ENCODE results near the gene ZFP82.

Gene ZFP82

DNA sequence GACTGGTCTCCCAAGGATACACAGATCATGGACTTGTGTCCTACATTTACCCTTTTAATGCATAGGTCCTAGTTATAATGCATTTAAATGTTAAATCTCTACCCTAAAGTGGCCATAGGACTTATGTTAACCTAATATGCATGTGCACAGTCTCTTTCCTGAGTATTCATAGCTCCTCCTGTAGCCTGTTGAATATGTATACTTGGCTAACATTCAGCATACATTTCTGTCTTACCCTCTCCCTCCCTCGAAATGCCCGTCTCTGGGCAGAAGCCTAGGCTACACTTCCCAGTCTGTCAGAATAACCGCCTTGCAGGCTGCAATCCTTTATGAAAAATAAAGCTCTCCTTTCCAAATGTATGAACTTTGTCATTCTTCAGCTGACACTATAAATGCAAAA, 13.9 kb downstream of the ZFP82 start:
- Histone ChIP-seq H3K4me1 (ENCODE audit: control insufficient read depth, insufficient read depth, low read length) (no peaks in the 10 kb centered on the region), H3K27ac (ENCODE audit: low read depth, low read length) (no peak overlapping the region), H3K9ac (ENCODE audit: low read length) (no peak overlapping the region), H3K27me3 (ENCODE audit: control insufficient read depth, insufficient read depth, low read length) (no peaks in the 10 kb centered on the region), H3K36me3 (ENCODE audit: control insufficient read depth, insufficient read depth, low read length) (peaks cover 37% of the 10 kb centered on the region), H3K4me3 (ENCODE audit: low read length) (no peak overlapping the region)

DNA sequence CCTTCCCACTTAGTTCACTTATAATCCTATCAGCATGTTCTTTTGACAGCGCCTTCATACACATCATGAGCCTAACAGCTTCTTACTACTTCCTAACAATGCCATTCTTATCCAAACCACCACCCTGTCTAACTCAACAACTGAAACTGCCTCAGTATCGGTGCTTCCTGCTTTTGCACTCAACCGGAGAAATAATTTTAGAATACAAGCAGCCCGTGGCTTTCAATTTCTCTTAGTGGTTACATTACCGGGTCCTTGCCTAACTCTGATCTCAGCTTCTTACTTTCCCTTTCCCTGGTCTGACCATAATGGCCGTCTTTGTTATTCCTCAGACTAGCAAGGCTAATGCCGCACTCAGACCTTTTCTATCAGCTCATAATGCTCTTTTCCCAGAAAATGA, 17.0 kb downstream of the ZFP82 start:
- Histone ChIP-seq H3K4me3 (ENCODE audit: low read length) (no peak overlapping the region), H3K4me1 (ENCODE audit: control insufficient read depth, insufficient read depth, low read length) (no peaks in the 10 kb centered on the region), H3K36me3 (ENCODE audit: control insufficient read depth, insufficient read depth, low read length) (peaks cover 25% of the 10 kb centered on the region), H3K27me3 (ENCODE audit: control insufficient read depth, insufficient read depth, low read length) (no peaks in the 10 kb centered on the region), H3K9ac (ENCODE audit: low read length) (no peak overlapping the region), H3K27ac (ENCODE audit: low read depth, low read length) (no peak overlapping the region)

DNA sequence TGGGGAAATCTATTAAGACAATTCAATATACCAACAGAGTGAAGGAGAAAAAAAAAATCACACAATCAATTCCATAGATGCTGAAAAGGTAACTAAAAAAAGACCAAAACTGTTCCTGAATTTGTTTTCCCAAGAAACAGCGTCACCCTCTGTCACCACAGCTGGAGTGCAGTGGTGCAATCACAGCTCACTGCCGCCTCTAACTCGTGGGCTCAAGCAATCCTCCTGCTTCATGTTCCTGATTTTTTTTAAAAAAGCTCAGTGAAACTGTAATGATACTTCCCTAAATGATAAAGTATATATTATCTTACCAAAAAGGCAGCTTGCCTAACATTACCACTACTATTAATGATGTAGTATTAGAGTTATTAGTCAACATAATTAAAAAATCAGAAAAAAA, 19.9 kb downstream of the ZFP82 start:
- Histone ChIP-seq H3K4me3 (ENCODE audit: low read length) (no peak overlapping the region), H3K27ac (ENCODE audit: low read depth, low read length) (no peak overlapping the region), H3K27me3 (ENCODE audit: control insufficient read depth, insufficient read depth, low read length) (no peaks in the 10 kb centered on the region), H3K36me3 (ENCODE audit: control insufficient read depth, insufficient read depth, low read length) (peaks cover 31% of the 10 kb centered on the region), H3K4me1 (ENCODE audit: control insufficient read depth, insufficient read depth, low read length) (no peaks in the 10 kb centered on the region), H3K9ac (ENCODE audit: low read length) (no peak overlapping the region)

DNA sequence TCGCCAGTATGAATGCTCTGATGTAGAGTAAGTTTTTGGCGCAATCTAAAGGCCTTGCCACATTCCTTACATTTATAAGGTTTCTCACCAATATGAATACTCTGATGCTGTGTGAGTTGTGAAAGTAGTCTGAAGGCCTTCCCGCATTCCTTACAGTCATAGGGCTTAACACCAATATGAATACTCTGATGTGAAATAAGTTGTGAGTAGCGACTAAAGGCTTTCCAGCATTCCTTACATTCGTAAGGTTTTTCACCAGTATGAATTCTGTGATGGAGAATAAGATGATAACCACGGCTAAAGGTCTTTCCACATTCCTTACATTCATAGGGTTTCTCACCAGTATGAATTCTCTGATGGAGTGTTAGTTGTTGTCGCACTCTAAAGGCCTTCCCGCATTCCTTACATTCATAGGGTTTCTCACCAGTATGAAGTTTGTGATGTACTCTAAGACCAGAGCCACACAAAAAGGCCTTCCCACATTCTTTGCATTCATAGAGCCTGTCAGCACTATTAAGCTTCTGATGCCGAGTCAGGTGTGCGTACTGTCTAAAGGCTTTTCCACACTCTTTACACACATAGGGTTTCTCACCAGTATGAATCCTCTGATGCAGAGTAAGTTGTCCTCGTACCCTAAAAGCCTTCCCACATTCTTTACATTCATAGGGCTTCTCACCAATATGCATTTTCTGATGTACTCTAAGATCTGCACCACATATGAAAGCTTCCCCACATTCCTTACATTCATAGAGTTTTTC, 25.3 kb downstream of the ZFP82 start:
- Histone ChIP-seq H3K4me3 (ENCODE audit: low read length) (no peak overlapping the region), H3K9ac (ENCODE audit: low read length) (no peak overlapping the region), H3K36me3 (ENCODE audit: control insufficient read depth, insufficient read depth, low read length) (peaks cover 30% of the 10 kb centered on the region), H3K4me1 (ENCODE audit: control insufficient read depth, insufficient read depth, low read length) (no peaks in the 10 kb centered on the region), H3K27me3 (ENCODE audit: control insufficient read depth, insufficient read depth, low read length) (no peaks in the 10 kb centered on the region), H3K27ac (ENCODE audit: low read depth, low read length) (no peak overlapping the region)

DNA sequence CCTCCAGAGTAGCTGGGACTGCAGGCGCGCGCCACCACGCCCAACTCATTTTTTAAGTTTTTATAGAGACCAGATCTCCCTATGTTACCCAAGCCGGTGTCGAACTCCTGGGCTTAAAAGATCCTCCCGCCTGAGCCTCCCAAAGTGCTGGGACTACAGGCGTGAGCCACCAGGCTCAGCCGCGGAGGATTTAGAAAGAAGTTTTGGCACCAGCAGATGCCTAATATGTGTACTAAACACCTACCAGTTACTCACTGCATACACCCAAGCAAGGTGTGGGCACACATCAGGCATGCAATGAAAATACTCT, 39.0 kb downstream of the ZFP82 start:
- Histone ChIP-seq H3K9ac (ENCODE audit: low read length) (peak overlapping the region; percentile 49), H3K36me3 (ENCODE audit: control insufficient read depth, insufficient read depth, low read length) (no peaks in the 10 kb centered on the region), H3K27me3 (ENCODE audit: control insufficient read depth, insufficient read depth, low read length) (no peaks in the 10 kb centered on the region), H3K27ac (ENCODE audit: low read depth, low read length) (peak overlapping the region; percentile 83), H3K4me1 (ENCODE audit: control insufficient read depth, insufficient read depth, low read length) (peaks cover 5% of the 10 kb centered on the region), H3K4me3 (ENCODE audit: low read length) (peak overlapping the region; percentile 88)

DNA sequence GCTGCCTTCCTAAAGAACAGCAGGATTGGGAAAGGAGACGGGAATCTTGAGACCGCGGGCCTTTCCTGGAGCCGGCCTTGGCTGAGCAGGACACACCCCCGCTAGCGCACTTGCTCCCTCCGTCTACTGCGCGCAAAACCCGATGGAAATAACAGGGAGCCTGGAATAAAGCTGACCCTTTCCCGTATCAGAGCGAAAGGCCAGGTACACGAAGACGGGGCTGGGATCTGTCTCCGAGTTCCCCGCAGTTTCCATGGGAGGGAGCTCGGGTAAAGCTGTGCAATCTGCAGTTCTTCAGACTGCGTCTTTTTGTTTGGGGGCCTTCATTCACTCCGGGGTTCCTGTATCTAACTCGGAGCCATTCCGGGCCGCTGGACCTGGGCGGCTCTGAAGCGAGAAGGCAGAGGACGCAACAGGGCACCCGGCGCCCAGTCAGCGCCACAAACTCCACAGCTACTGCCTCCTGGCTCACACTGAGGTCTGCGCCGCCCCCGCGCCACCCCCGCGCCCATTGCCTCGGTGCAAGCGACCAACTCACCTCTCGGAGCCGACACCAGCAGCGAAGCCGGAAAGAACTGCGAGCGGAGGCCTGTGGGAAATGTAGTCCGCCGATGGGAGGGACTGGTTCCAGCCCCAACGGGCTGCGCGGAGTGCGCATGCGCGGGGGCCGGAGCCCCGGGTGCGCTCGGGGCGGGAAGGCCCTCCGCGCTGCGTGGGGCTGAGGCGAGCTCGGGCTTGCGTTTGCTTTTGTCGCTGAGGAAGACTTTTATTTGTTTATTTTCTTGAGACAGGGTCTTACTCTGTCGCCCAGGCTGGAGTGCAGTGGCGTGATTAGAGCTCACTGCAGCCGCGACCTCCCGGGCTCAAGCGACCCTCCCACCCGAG, 39.6 kb downstream of the ZFP82 start, which contains the start of gene ZFP14:
ZFP14 (minus strand) TSS at position 577 of the 885 bp plus-strand sequence. CDS start 11,309 bp downstream, outside the sequence.
- H3K4me3 ChIP-seq (ENCODE audit: low read length): peak within 1 kb of the TSS; percentile 88
- H3K27me3 ChIP-seq (ENCODE audit: control insufficient read depth, insufficient read depth, low read length): no peaks in the 10 kb centered on the region
- H3K4me1 ChIP-seq (ENCODE audit: control insufficient read depth, insufficient read depth, low read length): peaks cover 5% of the 10 kb centered on the region
- H3K9ac ChIP-seq (ENCODE audit: low read length): peak within 1 kb of the TSS; percentile 58
- H3K36me3 ChIP-seq (ENCODE audit: control insufficient read depth, insufficient read depth, low read length): no peaks in the 10 kb centered on the region
- peak within 1 kb of the TSS; percentile 83 for H3K27ac ChIP-seq (ENCODE audit: low read depth, low read length)

DNA sequence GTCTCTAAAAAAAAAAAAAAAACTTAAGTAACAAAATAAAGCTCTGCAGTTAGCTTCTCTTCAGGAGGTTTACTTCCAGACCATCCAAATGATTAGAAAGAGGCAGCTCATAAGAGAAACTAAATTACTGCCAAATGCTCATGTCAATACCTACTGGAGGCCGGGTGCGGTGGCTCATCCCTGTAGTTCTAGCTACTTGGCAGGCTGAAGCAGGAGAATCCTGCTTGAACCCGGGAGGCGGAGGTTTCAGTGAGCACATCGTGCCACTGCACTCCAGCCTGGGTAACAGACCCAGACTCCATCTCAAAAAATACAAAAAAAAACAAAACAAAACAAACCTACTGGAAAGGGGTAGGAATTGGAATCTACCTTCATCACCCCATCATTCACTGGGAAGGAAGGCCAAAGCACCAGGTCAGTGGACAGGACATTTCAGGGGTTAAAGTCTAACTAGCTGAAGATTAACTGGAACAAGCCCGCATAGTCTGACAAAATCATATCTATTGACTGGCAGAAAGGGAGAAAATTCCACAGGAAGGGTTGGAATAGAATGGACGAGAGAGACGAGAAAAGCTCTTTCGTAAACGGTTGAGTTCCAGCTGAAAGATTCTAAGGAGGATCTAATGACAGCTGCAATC, 40.8 kb downstream of the ZFP82 start:
- Histone ChIP-seq H3K36me3 (ENCODE audit: control insufficient read depth, insufficient read depth, low read length) (no peaks in the 10 kb centered on the region), H3K4me1 (ENCODE audit: control insufficient read depth, insufficient read depth, low read length) (peaks cover 5% of the 10 kb centered on the region), H3K4me3 (ENCODE audit: low read length) (peak overlapping the region; percentile 88), H3K27ac (ENCODE audit: low read depth, low read length) (no peak overlapping the region), H3K9ac (ENCODE audit: low read length) (no peak overlapping the region), H3K27me3 (ENCODE audit: control insufficient read depth, insufficient read depth, low read length) (no peaks in the 10 kb centered on the region)

DNA sequence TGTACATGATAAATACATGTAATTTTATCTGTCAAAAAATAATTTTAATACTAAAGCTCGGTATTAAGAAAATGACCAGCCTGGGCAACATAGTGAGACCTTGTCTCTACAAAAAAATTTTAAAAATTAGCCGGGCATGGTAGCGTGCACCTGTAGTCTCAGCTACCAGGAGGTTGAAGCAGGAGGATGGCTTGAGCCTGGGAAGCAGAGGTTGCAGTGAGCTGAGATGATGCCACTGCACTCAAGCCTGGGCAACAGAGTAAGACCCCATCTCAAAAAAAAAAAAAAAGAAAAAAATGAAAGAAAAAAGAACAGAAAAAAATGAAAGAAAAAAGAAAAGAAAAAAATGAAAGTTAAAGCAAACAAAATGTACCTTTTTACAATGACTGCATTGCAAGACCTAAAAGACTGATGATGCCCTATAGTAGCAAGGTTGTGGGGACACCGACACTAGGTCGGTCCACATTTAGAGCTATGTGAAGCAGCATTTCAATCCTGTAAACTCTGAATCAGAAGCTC, 44.7 kb downstream of the ZFP82 start:
- Histone ChIP-seq H3K27me3 (ENCODE audit: control insufficient read depth, insufficient read depth, low read length) (no peaks in the 10 kb centered on the region), H3K4me3 (ENCODE audit: low read length) (no peak overlapping the region), H3K36me3 (ENCODE audit: control insufficient read depth, insufficient read depth, low read length) (no peaks in the 10 kb centered on the region), H3K4me1 (ENCODE audit: control insufficient read depth, insufficient read depth, low read length) (peaks cover 5% of the 10 kb centered on the region), H3K27ac (ENCODE audit: low read depth, low read length) (no peak overlapping the region), H3K9ac (ENCODE audit: low read length) (no peak overlapping the region)

DNA sequence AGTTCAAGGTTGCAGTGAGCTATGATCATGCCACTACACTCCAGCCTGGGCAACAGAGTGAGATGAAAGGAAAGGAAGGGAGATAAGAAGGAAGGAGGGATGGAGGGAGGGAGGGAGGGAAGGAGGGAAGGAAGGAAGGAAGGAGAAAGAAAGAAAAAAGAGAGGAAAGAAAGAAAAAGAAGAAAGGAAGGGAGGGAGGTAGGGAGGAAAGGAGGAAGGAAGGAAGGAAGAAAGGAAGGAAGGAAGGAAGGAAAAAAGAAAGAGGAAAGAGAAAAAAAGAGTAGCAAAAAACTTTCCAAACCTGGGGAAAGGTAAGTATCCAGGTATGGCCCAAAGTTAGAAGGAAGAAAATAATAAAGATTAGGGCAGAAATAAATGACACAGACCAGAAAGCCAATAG, 46.6 kb downstream of the ZFP82 start:
- no peak overlapping the region for H3K27ac ChIP-seq (ENCODE audit: low read depth, low read length)
- H3K4me3 ChIP-seq (ENCODE audit: low read length): no peak overlapping the region
- no peaks in the 10 kb centered on the region for H3K27me3 ChIP-seq (ENCODE audit: control insufficient read depth, insufficient read depth, low read length)
- peaks cover 2% of the 10 kb centered on the region for H3K36me3 ChIP-seq (ENCODE audit: control insufficient read depth, insufficient read depth, low read length)
- H3K9ac ChIP-seq (ENCODE audit: low read length): no peak overlapping the region
- H3K4me1 ChIP-seq (ENCODE audit: control insufficient read depth, insufficient read depth, low read length): no peaks in the 10 kb centered on the region

DNA sequence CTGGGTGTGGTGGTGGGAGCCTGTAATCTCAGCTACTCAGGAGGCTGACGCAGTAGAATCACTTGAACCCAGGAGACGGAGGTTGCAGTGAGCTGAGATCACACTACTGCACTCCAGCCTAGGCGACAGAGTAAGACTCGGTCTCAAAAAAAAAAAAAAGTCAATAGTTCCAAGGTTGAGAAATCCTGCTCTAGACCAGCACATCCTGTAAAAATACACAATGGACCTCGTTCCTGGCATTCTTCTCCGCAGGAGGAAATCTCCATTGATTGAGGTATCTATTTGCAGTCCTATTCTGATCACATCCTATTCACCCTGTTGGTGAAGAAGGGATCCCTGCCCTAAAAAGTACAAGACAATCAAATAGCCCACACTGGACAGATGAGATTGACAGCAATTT, 54.6 kb downstream of the ZFP82 start:
- no peaks in the 10 kb centered on the region for H3K4me1 ChIP-seq (ENCODE audit: control insufficient read depth, insufficient read depth, low read length)
- no peak overlapping the region for H3K27ac ChIP-seq (ENCODE audit: low read depth, low read length)
- H3K36me3 ChIP-seq (ENCODE audit: control insufficient read depth, insufficient read depth, low read length): peaks cover 34% of the 10 kb centered on the region
- no peak overlapping the region for H3K9ac ChIP-seq (ENCODE audit: low read length)
- no peak overlapping the region for H3K4me3 ChIP-seq (ENCODE audit: low read length)
- H3K27me3 ChIP-seq (ENCODE audit: control insufficient read depth, insufficient read depth, low read length): no peaks in the 10 kb centered on the region

Data from rectal smooth muscle tissue (tissue), 1 donor.